HepG2 (cell line): ENCODE measurements around the gene DPM2. TPM values are rescaled to one million over a fixed set of nuclear protein-coding genes. Genes with fewer than 3 reads are reported as not detected.

ENCODE experiments used
- DNMT1 ChIP-seq: sonication (generic); formaldehyde crosslinking; IDR thresholded peaks from 2 replicates; pipeline ENCODE4 v1.5.1; 2020; ENCODE audit warnings: mild to moderate bottlenecking, missing genetic modification reagents
- EZH2 ChIP-seq: conservative IDR thresholded peaks from 2 replicates; pipeline ENCODE4 v1.6.1; 2012; ENCODE audit warnings: mild to moderate bottlenecking, low read depth, low read length, moderate library complexity
- HNRNPK ChIP-seq: fragments of 200-400 bp; formaldehyde crosslinking; IDR thresholded peaks from 2 replicates; pipeline ENCODE4 v1.6.1; 2018; ENCODE audit warnings: low read length, low read depth, moderate library complexity, mild to moderate bottlenecking; ENCODE audit not compliant: poor library complexity, severe bottlenecking
- RAD21 ChIP-seq: fragments of 450-650 bp; formaldehyde crosslinking; IDR thresholded peaks from 2 replicates; pipeline ENCODE4 v1.5.0; 2020; ENCODE audit warnings: mild to moderate bottlenecking
- SKI ChIP-seq: fragments of 450-650 bp; IDR thresholded peaks from one replicate; pipeline ENCODE4 v1.6.1; 2018; ENCODE audit warnings: mild to moderate bottlenecking; ENCODE audit not compliant: partially characterized antibody
- SP4 ChIP-seq: sonication (generic); formaldehyde crosslinking; IDR thresholded peaks from 2 replicates; pipeline ENCODE4 v1.8.1; 2023; ENCODE audit warnings: mild to moderate bottlenecking, missing genetic modification reagents
- TBP ChIP-seq: sonication (generic); formaldehyde crosslinking; IDR thresholded peaks from 2 replicates; pipeline ENCODE4 v1.5.0; 2020; ENCODE audit warnings: missing genetic modification reagents
- ZNF3 ChIP-seq: IDR thresholded peaks from 2 replicates; pipeline ENCODE4 v1.7.0; 2017; ENCODE audit warnings: inconsistent platforms
- ZNF354B ChIP-seq: sonication (generic); formaldehyde crosslinking; IDR thresholded peaks from 2 replicates; pipeline ENCODE4 v1.8.0; 2022; ENCODE audit warnings: mild to moderate bottlenecking, missing genetic modification reagents
- ZNF746 ChIP-seq: sonication (generic); formaldehyde crosslinking; IDR thresholded peaks from 2 replicates; pipeline ENCODE4 v1.8.0; 2022; ENCODE audit warnings: mild to moderate bottlenecking, missing genetic modification reagents
- ZNF883 ChIP-seq: sonication (generic); formaldehyde crosslinking; IDR thresholded peaks from 2 replicates; pipeline ENCODE4 v1.5.1; 2020; ENCODE audit warnings: mild to moderate bottlenecking, missing genetic modification reagents; ENCODE audit errors: not compliant biosample characterization
- polyA plus RNA-seq, 8 experiments: library from polyadenylated mRNA; depleted of rRNA in 3 of 8; stranded (reverse) in 7 of 8; unstranded in 1 of 8; fragments of >200 nt; fragmentation: Illumina TruSeq in 4 of 8; extraction: Trizol in 4 of 8; gene quantifications; 2 replicates each; pipeline versions ENCODE4 v1.2.1 to v1.2.3, GENCODE V29; 2011 to 2016; ENCODE audit warnings: low read depth in 4 of 8, missing spikeins in 1 of 8, mixed read lengths in 1 of 8; ENCODE audit not compliant: insufficient read depth in 1 of 8
- total RNA-seq, 5 experiments: library from RNA; depleted of rRNA; stranded (reverse); fragments of >200 nt; fragmentation: Illumina TruSeq; extraction: Trizol; gene quantifications; 2 replicates each; pipeline ENCODE4 v1.2.3, GENCODE V29; 2016; ENCODE audit warnings: low read depth in 1 of 5
- TF ChIP-seq, protein P1 (sequence below): sonication (generic); formaldehyde crosslinking; IDR thresholded peaks from 2 replicates; pipeline ENCODE4 v1.5.1; 2020; ENCODE audit warnings: mild to moderate bottlenecking, missing genetic modification reagents, borderline replicate concordance
- TF ChIP-seq, protein P2 (sequence below): IDR thresholded peaks from 2 replicates; pipeline ENCODE4 v1.4.0; 2020; ENCODE audit warnings: mild to moderate bottlenecking, missing genetic modification reagents
- TF ChIP-seq, protein P3 (sequence below): sonication (generic); formaldehyde crosslinking; IDR thresholded peaks from 2 replicates; pipeline ENCODE4 v1.5.0; 2020; ENCODE audit warnings: mild to moderate bottlenecking, missing genetic modification reagents
- TF ChIP-seq, protein P4 (sequence below): sonication (generic); formaldehyde crosslinking; IDR thresholded peaks from 2 replicates; pipeline ENCODE4 v1.4.0; 2020; ENCODE audit warnings: mild to moderate bottlenecking, missing genetic modification reagents
- TF ChIP-seq, protein P5 (sequence below): sonication (generic); formaldehyde crosslinking; IDR thresholded peaks from 2 replicates; pipeline ENCODE4 v1.4.0; 2020; ENCODE audit warnings: mild to moderate bottlenecking, missing genetic modification reagents
- TF ChIP-seq, protein P6 (sequence below): sonication (generic); formaldehyde crosslinking; IDR thresholded peaks from 2 replicates; pipeline ENCODE4 v1.8.0; 2022; ENCODE audit warnings: mild to moderate bottlenecking, missing genetic modification reagents, moderate library complexity

Gene DPM2
- total and polyA plus RNA-seq, 2 of the 13 experiments (the other 11 are each of a cell fraction or from before 2014, with no cell fraction given), result 24.8 to 35.3 TPM

DNA sequence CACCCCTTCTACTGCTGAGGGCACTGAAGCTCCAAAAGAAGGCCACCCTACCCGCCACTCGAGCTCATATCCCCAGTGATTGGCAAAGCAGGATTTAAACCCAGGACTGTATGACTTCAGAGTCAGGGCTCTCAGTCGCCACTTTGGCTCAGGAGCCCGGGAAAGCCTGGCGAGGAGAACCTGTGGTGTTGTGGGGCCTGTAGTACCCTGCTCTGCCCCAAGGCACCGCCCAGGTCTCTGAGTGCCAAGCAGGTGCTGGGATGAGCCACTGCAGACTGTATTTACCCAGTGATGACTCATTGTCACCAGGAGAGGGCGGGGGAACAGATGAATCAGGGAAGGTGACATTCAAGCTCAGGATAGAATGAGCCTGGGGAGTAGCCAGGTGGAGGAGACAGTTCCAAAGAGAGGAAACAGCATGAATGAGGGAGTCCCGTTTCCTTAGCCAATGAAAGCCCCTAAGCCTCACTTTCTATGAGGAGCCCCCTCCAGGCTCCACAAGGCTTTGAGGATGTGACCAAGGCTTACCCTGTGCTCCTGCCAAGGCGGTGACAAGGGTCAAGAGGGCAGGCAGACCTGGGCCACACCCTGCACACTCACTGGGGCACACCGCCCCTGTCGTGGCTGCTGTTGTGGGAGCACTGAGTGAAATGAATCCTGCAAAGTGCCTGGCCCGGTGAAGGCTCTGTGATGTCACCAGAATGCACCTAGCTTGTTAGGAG lies 17.8 kb upstream of the DPM2 start (continued):
- TF ChIP-seq, protein P1, sequence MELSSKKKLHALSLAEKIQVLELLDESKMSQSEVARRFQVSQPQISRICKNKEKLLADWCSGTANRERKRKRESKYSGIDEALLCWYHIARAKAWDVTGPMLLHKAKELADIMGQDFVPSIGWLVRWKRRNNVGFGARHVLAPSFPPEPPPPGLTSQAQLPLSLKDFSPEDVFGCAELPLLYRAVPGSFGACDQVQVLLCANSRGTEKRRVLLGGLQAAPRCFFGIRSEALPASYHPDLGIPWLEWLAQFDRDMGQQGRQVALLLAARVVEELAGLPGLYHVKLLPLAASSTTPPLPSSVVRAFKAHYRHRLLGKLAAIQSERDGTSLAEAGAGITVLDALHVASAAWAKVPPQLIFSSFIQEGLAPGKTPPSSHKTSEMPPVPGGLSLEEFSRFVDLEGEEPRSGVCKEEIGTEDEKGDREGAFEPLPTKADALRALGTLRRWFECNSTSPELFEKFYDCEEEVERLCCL, result no peak
- TF ChIP-seq, protein P2, sequence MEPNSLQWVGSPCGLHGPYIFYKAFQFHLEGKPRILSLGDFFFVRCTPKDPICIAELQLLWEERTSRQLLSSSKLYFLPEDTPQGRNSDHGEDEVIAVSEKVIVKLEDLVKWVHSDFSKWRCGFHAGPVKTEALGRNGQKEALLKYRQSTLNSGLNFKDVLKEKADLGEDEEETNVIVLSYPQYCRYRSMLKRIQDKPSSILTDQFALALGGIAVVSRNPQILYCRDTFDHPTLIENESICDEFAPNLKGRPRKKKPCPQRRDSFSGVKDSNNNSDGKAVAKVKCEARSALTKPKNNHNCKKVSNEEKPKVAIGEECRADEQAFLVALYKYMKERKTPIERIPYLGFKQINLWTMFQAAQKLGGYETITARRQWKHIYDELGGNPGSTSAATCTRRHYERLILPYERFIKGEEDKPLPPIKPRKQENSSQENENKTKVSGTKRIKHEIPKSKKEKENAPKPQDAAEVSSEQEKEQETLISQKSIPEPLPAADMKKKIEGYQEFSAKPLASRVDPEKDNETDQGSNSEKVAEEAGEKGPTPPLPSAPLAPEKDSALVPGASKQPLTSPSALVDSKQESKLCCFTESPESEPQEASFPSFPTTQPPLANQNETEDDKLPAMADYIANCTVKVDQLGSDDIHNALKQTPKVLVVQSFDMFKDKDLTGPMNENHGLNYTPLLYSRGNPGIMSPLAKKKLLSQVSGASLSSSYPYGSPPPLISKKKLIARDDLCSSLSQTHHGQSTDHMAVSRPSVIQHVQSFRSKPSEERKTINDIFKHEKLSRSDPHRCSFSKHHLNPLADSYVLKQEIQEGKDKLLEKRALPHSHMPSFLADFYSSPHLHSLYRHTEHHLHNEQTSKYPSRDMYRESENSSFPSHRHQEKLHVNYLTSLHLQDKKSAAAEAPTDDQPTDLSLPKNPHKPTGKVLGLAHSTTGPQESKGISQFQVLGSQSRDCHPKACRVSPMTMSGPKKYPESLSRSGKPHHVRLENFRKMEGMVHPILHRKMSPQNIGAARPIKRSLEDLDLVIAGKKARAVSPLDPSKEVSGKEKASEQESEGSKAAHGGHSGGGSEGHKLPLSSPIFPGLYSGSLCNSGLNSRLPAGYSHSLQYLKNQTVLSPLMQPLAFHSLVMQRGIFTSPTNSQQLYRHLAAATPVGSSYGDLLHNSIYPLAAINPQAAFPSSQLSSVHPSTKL (CRISPR knock-in tag), result peak; percentile 76; the same call in 1 of the 2 replicates
- peak; percentile 81 for TF ChIP-seq RAD21 (CRISPR knock-in tag)
- TF ChIP-seq SKI, result peak; percentile 55
- TF ChIP-seq TBP (CRISPR knock-in tag), result no peak
- TF ChIP-seq ZNF746 (CRISPR knock-in tag), result 0 out of 2 replicates have a peak, but pooled peaks have one; percentile 18
- TF ChIP-seq, protein P3, sequence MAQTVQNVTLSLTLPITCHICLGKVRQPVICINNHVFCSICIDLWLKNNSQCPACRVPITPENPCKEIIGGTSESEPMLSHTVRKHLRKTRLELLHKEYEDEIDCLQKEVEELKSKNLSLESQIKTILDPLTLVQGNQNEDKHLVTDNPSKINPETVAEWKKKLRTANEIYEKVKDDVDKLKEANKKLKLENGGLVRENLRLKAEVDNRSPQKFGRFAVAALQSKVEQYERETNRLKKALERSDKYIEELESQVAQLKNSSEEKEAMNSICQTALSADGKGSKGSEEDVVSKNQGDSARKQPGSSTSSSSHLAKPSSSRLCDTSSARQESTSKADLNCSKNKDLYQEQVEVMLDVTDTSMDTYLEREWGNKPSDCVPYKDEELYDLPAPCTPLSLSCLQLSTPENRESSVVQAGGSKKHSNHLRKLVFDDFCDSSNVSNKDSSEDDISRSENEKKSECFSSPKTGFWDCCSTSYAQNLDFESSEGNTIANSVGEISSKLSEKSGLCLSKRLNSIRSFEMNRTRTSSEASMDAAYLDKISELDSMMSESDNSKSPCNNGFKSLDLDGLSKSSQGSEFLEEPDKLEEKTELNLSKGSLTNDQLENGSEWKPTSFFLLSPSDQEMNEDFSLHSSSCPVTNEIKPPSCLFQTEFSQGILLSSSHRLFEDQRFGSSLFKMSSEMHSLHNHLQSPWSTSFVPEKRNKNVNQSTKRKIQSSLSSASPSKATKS (CRISPR knock-in tag), result no peak
- TF ChIP-seq EZH2, result no peak
- no peak for TF ChIP-seq HNRNPK
- TF ChIP-seq DNMT1, result no peak
- TF ChIP-seq ZNF354B (CRISPR knock-in tag), result no peak
- TF ChIP-seq SP4 (CRISPR knock-in tag), result 0 out of 2 replicates have a peak, but pooled peaks have one; percentile 10
- peak; percentile 46 for TF ChIP-seq ZNF883 (CRISPR knock-in tag)
- TF ChIP-seq, protein P4, sequence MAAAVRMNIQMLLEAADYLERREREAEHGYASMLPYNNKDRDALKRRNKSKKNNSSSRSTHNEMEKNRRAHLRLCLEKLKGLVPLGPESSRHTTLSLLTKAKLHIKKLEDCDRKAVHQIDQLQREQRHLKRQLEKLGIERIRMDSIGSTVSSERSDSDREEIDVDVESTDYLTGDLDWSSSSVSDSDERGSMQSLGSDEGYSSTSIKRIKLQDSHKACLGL, result no peak
- TF ChIP-seq, protein P5, sequence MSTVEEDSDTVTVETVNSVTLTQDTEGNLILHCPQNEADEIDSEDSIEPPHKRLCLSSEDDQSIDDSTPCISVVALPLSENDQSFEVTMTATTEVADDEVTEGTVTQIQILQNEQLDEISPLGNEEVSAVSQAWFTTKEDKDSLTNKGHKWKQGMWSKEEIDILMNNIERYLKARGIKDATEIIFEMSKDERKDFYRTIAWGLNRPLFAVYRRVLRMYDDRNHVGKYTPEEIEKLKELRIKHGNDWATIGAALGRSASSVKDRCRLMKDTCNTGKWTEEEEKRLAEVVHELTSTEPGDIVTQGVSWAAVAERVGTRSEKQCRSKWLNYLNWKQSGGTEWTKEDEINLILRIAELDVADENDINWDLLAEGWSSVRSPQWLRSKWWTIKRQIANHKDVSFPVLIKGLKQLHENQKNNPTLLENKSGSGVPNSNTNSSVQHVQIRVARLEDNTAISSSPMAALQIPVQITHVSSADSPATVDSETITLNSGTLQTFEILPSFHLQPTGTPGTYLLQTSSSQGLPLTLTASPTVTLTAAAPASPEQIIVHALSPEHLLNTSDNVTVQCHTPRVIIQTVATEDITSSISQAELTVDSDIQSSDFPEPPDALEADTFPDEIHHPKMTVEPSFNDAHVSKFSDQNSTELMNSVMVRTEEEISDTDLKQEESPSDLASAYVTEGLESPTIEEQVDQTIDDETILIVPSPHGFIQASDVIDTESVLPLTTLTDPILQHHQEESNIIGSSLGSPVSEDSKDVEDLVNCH (CRISPR knock-in tag), result no peak
- TF ChIP-seq ZNF3 (CRISPR knock-in tag), result no peak
- TF ChIP-seq, protein P6, sequence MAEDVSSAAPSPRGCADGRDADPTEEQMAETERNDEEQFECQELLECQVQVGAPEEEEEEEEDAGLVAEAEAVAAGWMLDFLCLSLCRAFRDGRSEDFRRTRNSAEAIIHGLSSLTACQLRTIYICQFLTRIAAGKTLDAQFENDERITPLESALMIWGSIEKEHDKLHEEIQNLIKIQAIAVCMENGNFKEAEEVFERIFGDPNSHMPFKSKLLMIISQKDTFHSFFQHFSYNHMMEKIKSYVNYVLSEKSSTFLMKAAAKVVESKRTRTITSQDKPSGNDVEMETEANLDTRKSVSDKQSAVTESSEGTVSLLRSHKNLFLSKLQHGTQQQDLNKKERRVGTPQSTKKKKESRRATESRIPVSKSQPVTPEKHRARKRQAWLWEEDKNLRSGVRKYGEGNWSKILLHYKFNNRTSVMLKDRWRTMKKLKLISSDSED (CRISPR knock-in tag), result no peak
